HepG2 (cell line): ENCODE measurements around the gene RTN3. TPM values are rescaled to one million over a fixed set of nuclear protein-coding genes. Genes with fewer than 3 reads are reported as not detected.

Source experiments
- AGO1 ChIP-seq: fragments of 200-400 bp; formaldehyde crosslinking; IDR thresholded peaks from 2 replicates; pipeline ENCODE4 v1.6.1; 2017; ENCODE audit warnings: mild to moderate bottlenecking, low read depth, low read length, moderate library complexity; ENCODE audit not compliant: poor library complexity, severe bottlenecking
- ARNT ChIP-seq: fragments of 450-650 bp; IDR thresholded peaks from 2 replicates; pipeline ENCODE4 v1.6.1; 2017
- ATF3 ChIP-seq: sonication (generic); formaldehyde crosslinking; IDR thresholded peaks from 2 replicates; pipeline ENCODE4 v1.4.0; 2020; ENCODE audit warnings: missing genetic modification reagents
- CREB1 ChIP-seq, 2 experiments: fragments of 450-650 bp in 1 of 2; IDR thresholded peaks; 2 replicates each; pipeline ENCODE4 v1.6.1; 2016 to 2017; ENCODE audit warnings: control low read depth in 1 of 2, mild to moderate bottlenecking in 1 of 2, missing compliant biosample characterization in 1 of 2, missing genetic modification characterization in 1 of 2
- FOXA3 ChIP-seq: IDR thresholded peaks from 2 replicates; pipeline ENCODE4 v1.6.1; 2016; ENCODE audit warnings: missing genetic modification reagents, missing compliant biosample characterization
- GATAD1 ChIP-seq: IDR thresholded peaks from 2 replicates; pipeline ENCODE4 v1.6.1; 2016; ENCODE audit warnings: missing genetic modification reagents, missing compliant biosample characterization
- KDM6A ChIP-seq: IDR thresholded peaks from 2 replicates; pipeline ENCODE4 v1.6.1; 2016; ENCODE audit warnings: low read depth
- KMT2B ChIP-seq: IDR thresholded peaks from 2 replicates; pipeline ENCODE4 v1.6.1; 2016; ENCODE audit warnings: missing genetic modification reagents, missing compliant biosample characterization
- MBD4 ChIP-seq: IDR thresholded peaks from 2 replicates; pipeline ENCODE4 v1.6.1; 2012; ENCODE audit warnings: low read length, inconsistent platforms, borderline replicate concordance
- MEF2D ChIP-seq: sonication (generic); formaldehyde crosslinking; IDR thresholded peaks from 2 replicates; pipeline ENCODE4 v1.5.1; 2020; ENCODE audit warnings: mild to moderate bottlenecking, missing genetic modification reagents
- MIER2 ChIP-seq: IDR thresholded peaks from 2 replicates; pipeline ENCODE4 v1.6.1; 2016; ENCODE audit warnings: missing biosample characterization, missing genetic modification reagents
- MZF1 ChIP-seq: sonication (generic); formaldehyde crosslinking; IDR thresholded peaks from 2 replicates; pipeline ENCODE4 v1.8.1; 2023; ENCODE audit warnings: mild to moderate bottlenecking, missing genetic modification reagents, borderline replicate concordance
- SNRNP70 ChIP-seq: fragments of 200-400 bp; formaldehyde crosslinking; IDR thresholded peaks from 2 replicates; pipeline ENCODE4 v1.6.1; 2017; ENCODE audit warnings: mild to moderate bottlenecking, low read depth, low read length, moderate library complexity
- SOX13 ChIP-seq, 3 experiments: fragments of 450-650 bp in 1 of 3; sonication (generic) in 1 of 3; formaldehyde crosslinking in 1 of 3; IDR thresholded peaks in 2 of 3; conservative IDR thresholded peaks in 1 of 3; 2 replicates each; pipeline versions ENCODE4 v1.5.0 to v1.6.1; 2016 to 2020; ENCODE audit warnings: antibody characterized with exemption in 1 of 3, mild to moderate bottlenecking in 1 of 3, missing compliant biosample characterization in 1 of 3, missing genetic modification reagents in 1 of 3, moderate library complexity in 1 of 3
- SRSF4 ChIP-seq: fragments of 200-400 bp; formaldehyde crosslinking; IDR thresholded peaks from one replicate; pipeline ENCODE4 v1.6.1; 2018; ENCODE audit warnings: mild to moderate bottlenecking, low read depth, low read length, moderate library complexity; ENCODE audit not compliant: poor library complexity, severe bottlenecking
- TEAD2 ChIP-seq: sonication (generic); formaldehyde crosslinking; IDR thresholded peaks from 2 replicates; pipeline ENCODE4 v1.9.0; 2021; ENCODE audit warnings: missing genetic modification reagents
- TEAD3 ChIP-seq: optimal IDR thresholded peaks from 2 replicates; pipeline ENCODE3; 2016; ENCODE audit warnings: borderline replicate concordance
- TOE1 ChIP-seq: sonication (generic); formaldehyde crosslinking; IDR thresholded peaks from 2 replicates; pipeline ENCODE4 v1.4.0; 2020; ENCODE audit warnings: mild to moderate bottlenecking, missing genetic modification reagents
- ZBTB42 ChIP-seq: sonication (generic); formaldehyde crosslinking; IDR thresholded peaks from 2 replicates; pipeline ENCODE4 v1.5.0; 2020; ENCODE audit warnings: mild to moderate bottlenecking, missing genetic modification reagents
- ZNF329 ChIP-seq: sonication (generic); formaldehyde crosslinking; IDR thresholded peaks from 2 replicates; pipeline ENCODE4 v1.9.0; 2021; ENCODE audit warnings: low read depth, mild to moderate bottlenecking, missing genetic modification reagents
- ZNF343 ChIP-seq: sonication (generic); formaldehyde crosslinking; IDR thresholded peaks from 2 replicates; pipeline ENCODE4 v1.4.0; 2020; ENCODE audit warnings: mild to moderate bottlenecking, missing genetic modification reagents
- polyA plus RNA-seq, 8 experiments: library from polyadenylated mRNA; depleted of rRNA in 3 of 8; stranded (reverse) in 7 of 8; unstranded in 1 of 8; fragments of >200 nt; fragmentation: Illumina TruSeq in 4 of 8; extraction: Trizol in 4 of 8; gene quantifications; 2 replicates each; pipeline versions ENCODE4 v1.2.1 to v1.2.3, GENCODE V29; 2011 to 2016; ENCODE audit warnings: low read depth in 4 of 8, missing spikeins in 1 of 8, mixed read lengths in 1 of 8; ENCODE audit not compliant: insufficient read depth in 1 of 8
- total RNA-seq, 5 experiments: library from RNA; depleted of rRNA; stranded (reverse); fragments of >200 nt; fragmentation: Illumina TruSeq; extraction: Trizol; gene quantifications; 2 replicates each; pipeline ENCODE4 v1.2.3, GENCODE V29; 2016; ENCODE audit warnings: low read depth in 1 of 5
- TF ChIP-seq, protein P1 (sequence below): sonication (generic); formaldehyde crosslinking; IDR thresholded peaks from 2 replicates; pipeline ENCODE4 v1.4.0; 2020; ENCODE audit warnings: missing genetic modification reagents
- TF ChIP-seq, protein P2 (sequence below): sonication (generic); formaldehyde crosslinking; IDR thresholded peaks from 2 replicates; pipeline ENCODE4 v1.4.0; 2020; ENCODE audit warnings: missing genetic modification reagents

The RTN3 gene
- total and polyA plus RNA-seq, 2 of the 13 experiments (the other 11 are each of a cell fraction or from before 2014, with no cell fraction given) = 32.2 to 41.1 TPM

GRCh38 chr11:63681321-63682065 lies at the start of gene RTN3 (continued):
- TF ChIP-seq TEAD3 (CRISPR knock-in tag) (no peak), SNRNP70 (no peak), CREB1 (IDR thresholded peaks at IDR 0.05) (no peak), CREB1 (CRISPR knock-in tag; IDR thresholded peaks at IDR 0.05) (no peak), KDM6A (CRISPR knock-in tag) (no peak), MBD4 (no peak), SOX13 (IDR thresholded peaks at IDR 0.05) (no peak), SOX13 (CRISPR knock-in tag; conservative IDR thresholded peaks at IDR 0.05 in 1 of 2, IDR thresholded peaks at IDR 0.05 in 1 of 2) (peak in 1 of 2 experiments; percentile 5; a peak in 1 of 4 replicates), TOE1 (CRISPR knock-in tag) (no peak; the same call in 1 of the 2 replicates), AGO1 (no peak), KMT2B (CRISPR knock-in tag) (peak; percentile 64), GATAD1 (CRISPR knock-in tag) (peak; percentile 35; the same call in 1 of the 2 replicates), ZNF329 (CRISPR knock-in tag) (0 out of 2 replicates have a peak, but pooled peaks have one; percentile 43), ZBTB42 (CRISPR knock-in tag) (no peak), TEAD2 (no peak), MZF1 (CRISPR knock-in tag) (no peak), ARNT (no peak), ATF3 (no peak), SRSF4 (no peak), MEF2D (CRISPR knock-in tag) (no peak), MIER2 (no peak), ZNF343 (CRISPR knock-in tag) (no peak; the same call in none of the 2 replicates), FOXA3 (CRISPR knock-in tag) (peak; percentile 6; the same call in 1 of the 2 replicates)
- TF ChIP-seq, protein P1, sequence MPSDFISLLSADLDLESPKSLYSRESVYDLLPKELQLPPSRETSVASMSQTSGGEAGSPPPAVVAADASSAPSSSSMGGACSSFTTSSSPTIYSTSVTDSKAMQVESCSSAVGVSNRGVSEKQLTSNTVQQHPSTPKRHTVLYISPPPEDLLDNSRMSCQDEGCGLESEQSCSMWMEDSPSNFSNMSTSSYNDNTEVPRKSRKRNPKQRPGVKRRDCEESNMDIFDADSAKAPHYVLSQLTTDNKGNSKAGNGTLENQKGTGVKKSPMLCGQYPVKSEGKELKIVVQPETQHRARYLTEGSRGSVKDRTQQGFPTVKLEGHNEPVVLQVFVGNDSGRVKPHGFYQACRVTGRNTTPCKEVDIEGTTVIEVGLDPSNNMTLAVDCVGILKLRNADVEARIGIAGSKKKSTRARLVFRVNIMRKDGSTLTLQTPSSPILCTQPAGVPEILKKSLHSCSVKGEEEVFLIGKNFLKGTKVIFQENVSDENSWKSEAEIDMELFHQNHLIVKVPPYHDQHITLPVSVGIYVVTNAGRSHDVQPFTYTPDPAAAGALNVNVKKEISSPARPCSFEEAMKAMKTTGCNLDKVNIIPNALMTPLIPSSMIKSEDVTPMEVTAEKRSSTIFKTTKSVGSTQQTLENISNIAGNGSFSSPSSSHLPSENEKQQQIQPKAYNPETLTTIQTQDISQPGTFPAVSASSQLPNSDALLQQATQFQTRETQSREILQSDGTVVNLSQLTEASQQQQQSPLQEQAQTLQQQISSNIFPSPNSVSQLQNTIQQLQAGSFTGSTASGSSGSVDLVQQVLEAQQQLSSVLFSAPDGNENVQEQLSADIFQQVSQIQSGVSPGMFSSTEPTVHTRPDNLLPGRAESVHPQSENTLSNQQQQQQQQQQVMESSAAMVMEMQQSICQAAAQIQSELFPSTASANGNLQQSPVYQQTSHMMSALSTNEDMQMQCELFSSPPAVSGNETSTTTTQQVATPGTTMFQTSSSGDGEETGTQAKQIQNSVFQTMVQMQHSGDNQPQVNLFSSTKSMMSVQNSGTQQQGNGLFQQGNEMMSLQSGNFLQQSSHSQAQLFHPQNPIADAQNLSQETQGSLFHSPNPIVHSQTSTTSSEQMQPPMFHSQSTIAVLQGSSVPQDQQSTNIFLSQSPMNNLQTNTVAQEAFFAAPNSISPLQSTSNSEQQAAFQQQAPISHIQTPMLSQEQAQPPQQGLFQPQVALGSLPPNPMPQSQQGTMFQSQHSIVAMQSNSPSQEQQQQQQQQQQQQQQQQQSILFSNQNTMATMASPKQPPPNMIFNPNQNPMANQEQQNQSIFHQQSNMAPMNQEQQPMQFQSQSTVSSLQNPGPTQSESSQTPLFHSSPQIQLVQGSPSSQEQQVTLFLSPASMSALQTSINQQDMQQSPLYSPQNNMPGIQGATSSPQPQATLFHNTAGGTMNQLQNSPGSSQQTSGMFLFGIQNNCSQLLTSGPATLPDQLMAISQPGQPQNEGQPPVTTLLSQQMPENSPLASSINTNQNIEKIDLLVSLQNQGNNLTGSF (CRISPR knock-in tag) = peak; percentile 42; the same call in 1 of the 2 replicates
- TF ChIP-seq, protein P2, sequence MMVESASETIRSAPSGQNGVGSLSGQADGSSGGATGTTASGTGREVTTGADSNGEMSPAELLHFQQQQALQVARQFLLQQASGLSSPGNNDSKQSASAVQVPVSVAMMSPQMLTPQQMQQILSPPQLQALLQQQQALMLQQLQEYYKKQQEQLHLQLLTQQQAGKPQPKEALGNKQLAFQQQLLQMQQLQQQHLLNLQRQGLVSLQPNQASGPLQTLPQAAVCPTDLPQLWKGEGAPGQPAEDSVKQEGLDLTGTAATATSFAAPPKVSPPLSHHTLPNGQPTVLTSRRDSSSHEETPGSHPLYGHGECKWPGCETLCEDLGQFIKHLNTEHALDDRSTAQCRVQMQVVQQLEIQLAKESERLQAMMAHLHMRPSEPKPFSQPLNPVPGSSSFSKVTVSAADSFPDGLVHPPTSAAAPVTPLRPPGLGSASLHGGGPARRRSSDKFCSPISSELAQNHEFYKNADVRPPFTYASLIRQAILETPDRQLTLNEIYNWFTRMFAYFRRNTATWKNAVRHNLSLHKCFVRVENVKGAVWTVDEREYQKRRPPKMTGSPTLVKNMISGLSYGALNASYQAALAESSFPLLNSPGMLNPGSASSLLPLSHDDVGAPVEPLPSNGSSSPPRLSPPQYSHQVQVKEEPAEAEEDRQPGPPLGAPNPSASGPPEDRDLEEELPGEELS (CRISPR knock-in tag) = peak; percentile 34; the same call in 1 of the 2 replicates
